ENCODE results near the gene CTNNBL1. TPM values are rescaled to one million over a fixed set of nuclear protein-coding genes. Genes with fewer than 3 reads are reported as not detected.

Gene CTNNBL1
- polyA plus RNA-seq, 1 of the 3 experiments (the other 2 are of a cell fraction), result 29.5 TPM

DNA sequence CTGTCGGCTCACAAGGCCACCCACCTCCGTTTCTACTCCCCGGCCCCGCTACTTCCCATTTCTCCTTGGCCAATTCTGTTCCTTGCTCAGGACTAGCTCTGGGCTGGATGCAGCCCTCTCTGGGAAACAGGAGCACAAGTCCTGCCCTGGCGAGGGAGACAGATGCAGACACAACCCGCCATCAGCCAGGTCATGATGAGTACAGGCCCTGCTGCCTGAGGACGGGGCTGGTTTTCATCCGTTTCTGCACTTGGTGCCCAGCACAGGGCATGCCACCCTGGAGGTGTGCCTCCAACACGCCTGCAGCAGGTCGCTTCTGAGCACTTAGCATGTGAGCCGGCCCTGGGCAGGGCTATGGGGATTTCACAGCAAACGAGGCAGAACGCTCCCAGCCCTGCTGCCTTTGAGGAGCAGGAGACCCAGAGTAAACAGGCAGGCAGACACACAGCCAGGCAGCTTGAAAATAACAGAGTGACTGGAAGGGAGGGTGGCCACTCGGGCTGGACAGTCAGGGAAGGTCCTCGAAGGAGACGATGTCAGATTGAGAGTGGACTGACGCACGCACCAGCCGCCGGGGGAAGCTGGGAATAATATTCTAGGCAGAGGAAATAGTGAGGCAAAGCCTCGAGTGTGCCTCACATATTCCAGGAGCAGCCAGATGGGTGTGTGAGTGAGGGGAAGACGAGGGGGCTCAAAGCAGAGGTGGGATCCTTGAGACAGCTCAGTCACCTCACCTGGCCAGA lies 187.9 kb downstream of the CTNNBL1 start:
- Histone ChIP-seq H3K4me3 (ENCODE audit: low read depth in 2 of 2, low read length in 1 of 2) (no peak overlapping the region), H2AFZ (ENCODE audit: low read depth) (no peak overlapping the region), H3K4me1 (ENCODE audit: control insufficient read depth in 1 of 2, insufficient read depth in 2 of 2, low read depth in 1 of 2, low read length in 1 of 2) (peaks cover 0 to 42% of the 10 kb centered on the region in 2 experiments; a peak in 2 of 4 replicates), H3K27me3 (ENCODE audit: insufficient read depth) (no peaks in the 10 kb centered on the region), H3K27ac (ENCODE audit: low read depth in 2 of 2, low read length in 1 of 2) (peak overlapping the region in 1 of 2 experiments; percentile 77; a peak in 2 of 4 replicates), H3K4me2 (no peak overlapping the region), H3F3A (replicated peaks; ENCODE audit: insufficient read depth) (no peaks in the 10 kb centered on the region), H3K79me2 (ENCODE audit: insufficient read depth) (no peaks in the 10 kb centered on the region), H3K9ac (no peak overlapping the region), H3K36me3 (replicated peaks in 1 of 2; ENCODE audit: control insufficient read depth in 1 of 2, insufficient read depth in 2 of 2, low read length in 1 of 2) (no peaks in the 10 kb centered on the region), H4K20me1 (ENCODE audit: insufficient read depth) (no peaks in the 10 kb centered on the region), H3K9me2 (no peaks in the 10 kb centered on the region), H3K9me3 (no peaks in the 10 kb centered on the region)
- TF ChIP-seq NFIC (IDR thresholded peaks at IDR 0.05; ENCODE audit: borderline replicate concordance), result no peak
- no peak for TF ChIP-seq SIN3A (IDR thresholded peaks at IDR 0.05; ENCODE audit: borderline replicate concordance, low read depth, low read length)
- peak in 1 of 2 experiments; percentile 68; a peak in 1 of 4 replicates for TF ChIP-seq EP300 (IDR thresholded peaks at IDR 0.05; ENCODE audit: borderline replicate concordance in 1 of 2, low read depth in 1 of 2, low read length in 1 of 2)
- TF ChIP-seq EZH2phosphoT487 (IDR thresholded peaks at IDR 0.05; ENCODE audit: borderline replicate concordance, low read depth), result no peak
- no peak for TF ChIP-seq TAF1 (IDR thresholded peaks at IDR 0.05; ENCODE audit: borderline replicate concordance, low read depth, low read length)
- no peak for TF ChIP-seq ELF1 (IDR thresholded peaks at IDR 0.05)
- TF ChIP-seq, protein P1, sequence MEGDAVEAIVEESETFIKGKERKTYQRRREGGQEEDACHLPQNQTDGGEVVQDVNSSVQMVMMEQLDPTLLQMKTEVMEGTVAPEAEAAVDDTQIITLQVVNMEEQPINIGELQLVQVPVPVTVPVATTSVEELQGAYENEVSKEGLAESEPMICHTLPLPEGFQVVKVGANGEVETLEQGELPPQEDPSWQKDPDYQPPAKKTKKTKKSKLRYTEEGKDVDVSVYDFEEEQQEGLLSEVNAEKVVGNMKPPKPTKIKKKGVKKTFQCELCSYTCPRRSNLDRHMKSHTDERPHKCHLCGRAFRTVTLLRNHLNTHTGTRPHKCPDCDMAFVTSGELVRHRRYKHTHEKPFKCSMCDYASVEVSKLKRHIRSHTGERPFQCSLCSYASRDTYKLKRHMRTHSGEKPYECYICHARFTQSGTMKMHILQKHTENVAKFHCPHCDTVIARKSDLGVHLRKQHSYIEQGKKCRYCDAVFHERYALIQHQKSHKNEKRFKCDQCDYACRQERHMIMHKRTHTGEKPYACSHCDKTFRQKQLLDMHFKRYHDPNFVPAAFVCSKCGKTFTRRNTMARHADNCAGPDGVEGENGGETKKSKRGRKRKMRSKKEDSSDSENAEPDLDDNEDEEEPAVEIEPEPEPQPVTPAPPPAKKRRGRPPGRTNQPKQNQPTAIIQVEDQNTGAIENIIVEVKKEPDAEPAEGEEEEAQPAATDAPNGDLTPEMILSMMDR (IDR thresholded peaks at IDR 0.05), result no peak
- no peak for TF ChIP-seq RXRA (IDR thresholded peaks at IDR 0.05; ENCODE audit: borderline replicate concordance, low read depth)
- TF ChIP-seq, protein P2, sequence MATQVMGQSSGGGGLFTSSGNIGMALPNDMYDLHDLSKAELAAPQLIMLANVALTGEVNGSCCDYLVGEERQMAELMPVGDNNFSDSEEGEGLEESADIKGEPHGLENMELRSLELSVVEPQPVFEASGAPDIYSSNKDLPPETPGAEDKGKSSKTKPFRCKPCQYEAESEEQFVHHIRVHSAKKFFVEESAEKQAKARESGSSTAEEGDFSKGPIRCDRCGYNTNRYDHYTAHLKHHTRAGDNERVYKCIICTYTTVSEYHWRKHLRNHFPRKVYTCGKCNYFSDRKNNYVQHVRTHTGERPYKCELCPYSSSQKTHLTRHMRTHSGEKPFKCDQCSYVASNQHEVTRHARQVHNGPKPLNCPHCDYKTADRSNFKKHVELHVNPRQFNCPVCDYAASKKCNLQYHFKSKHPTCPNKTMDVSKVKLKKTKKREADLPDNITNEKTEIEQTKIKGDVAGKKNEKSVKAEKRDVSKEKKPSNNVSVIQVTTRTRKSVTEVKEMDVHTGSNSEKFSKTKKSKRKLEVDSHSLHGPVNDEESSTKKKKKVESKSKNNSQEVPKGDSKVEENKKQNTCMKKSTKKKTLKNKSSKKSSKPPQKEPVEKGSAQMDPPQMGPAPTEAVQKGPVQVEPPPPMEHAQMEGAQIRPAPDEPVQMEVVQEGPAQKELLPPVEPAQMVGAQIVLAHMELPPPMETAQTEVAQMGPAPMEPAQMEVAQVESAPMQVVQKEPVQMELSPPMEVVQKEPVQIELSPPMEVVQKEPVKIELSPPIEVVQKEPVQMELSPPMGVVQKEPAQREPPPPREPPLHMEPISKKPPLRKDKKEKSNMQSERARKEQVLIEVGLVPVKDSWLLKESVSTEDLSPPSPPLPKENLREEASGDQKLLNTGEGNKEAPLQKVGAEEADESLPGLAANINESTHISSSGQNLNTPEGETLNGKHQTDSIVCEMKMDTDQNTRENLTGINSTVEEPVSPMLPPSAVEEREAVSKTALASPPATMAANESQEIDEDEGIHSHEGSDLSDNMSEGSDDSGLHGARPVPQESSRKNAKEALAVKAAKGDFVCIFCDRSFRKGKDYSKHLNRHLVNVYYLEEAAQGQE (IDR thresholded peaks at IDR 0.05; ENCODE audit: low read depth, low read length), result no peak
- TF ChIP-seq MEF2A (IDR thresholded peaks at IDR 0.05; ENCODE audit: borderline replicate concordance, low read depth), result no peak
- TF ChIP-seq, protein P3, sequence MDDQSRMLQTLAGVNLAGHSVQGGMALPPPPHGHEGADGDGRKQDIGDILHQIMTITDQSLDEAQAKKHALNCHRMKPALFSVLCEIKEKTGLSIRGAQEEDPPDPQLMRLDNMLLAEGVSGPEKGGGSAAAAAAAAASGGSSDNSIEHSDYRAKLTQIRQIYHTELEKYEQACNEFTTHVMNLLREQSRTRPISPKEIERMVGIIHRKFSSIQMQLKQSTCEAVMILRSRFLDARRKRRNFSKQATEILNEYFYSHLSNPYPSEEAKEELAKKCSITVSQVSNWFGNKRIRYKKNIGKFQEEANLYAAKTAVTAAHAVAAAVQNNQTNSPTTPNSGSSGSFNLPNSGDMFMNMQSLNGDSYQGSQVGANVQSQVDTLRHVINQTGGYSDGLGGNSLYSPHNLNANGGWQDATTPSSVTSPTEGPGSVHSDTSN (IDR thresholded peaks at IDR 0.05), result no peak
- TF ChIP-seq SMC3 (IDR thresholded peaks at IDR 0.05; ENCODE audit: low read depth, low read length), result no peak
- peak; percentile 30 for TF ChIP-seq CHD2 (IDR thresholded peaks at IDR 0.05; ENCODE audit: low read length, partially characterized antibody)
- TF ChIP-seq GABPA (IDR thresholded peaks at IDR 0.05; ENCODE audit: low read depth), result no peak
- no peak for TF ChIP-seq YY1 (IDR thresholded peaks at IDR 0.05; ENCODE audit: low read depth)
- TF ChIP-seq FOXJ3 (CRISPR knock-in tag; IDR thresholded peaks at IDR 0.05), result 0 out of 2 replicates have a peak, but pooled peaks have one; percentile 34
- TF ChIP-seq, protein P4, sequence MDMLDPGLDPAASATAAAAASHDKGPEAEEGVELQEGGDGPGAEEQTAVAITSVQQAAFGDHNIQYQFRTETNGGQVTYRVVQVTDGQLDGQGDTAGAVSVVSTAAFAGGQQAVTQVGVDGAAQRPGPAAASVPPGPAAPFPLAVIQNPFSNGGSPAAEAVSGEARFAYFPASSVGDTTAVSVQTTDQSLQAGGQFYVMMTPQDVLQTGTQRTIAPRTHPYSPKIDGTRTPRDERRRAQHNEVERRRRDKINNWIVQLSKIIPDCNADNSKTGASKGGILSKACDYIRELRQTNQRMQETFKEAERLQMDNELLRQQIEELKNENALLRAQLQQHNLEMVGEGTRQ (IDR thresholded peaks at IDR 0.05; ENCODE audit: borderline replicate concordance, low read depth, low read length), result no peak
- ChIA-PET CTCF (interaction anchor here (0.6 to 4.3 kb wide), 6 partner anchors 12 to 317 kb away, joined by 3 to 30 read pairs (median 8); partner anchors contain the start of gene VSTM2L), POLR2A (interaction anchor here (0.9 kb wide), 1 partner anchor 248 kb away, joined by 3 read pairs; no protein-coding TSS in a partner anchor)
- WGBS (ENCODE audit: low lambda C conversion rate), result 78% methylated on average over 16 of the region's 22 CpGs
- DNase-seq, result peak; percentile 70

Measured in SK-N-SH (cell line).